Ecto neural progenitor cell (in vitro differentiated cells): ENCODE results near the gene HSPA6.
"Not testable (repeated sequence)": the region's sequence is repeated elsewhere in the genome, so short reads cannot be mapped to it uniquely, and the experiment has no call there.

Experiments
- DNase-seq: peaks from one replicate; pipeline ENCODE4 v3.0.0-alpha.2; 2018; ENCODE audit warnings: low spot score

Gene HSPA6

DNA sequence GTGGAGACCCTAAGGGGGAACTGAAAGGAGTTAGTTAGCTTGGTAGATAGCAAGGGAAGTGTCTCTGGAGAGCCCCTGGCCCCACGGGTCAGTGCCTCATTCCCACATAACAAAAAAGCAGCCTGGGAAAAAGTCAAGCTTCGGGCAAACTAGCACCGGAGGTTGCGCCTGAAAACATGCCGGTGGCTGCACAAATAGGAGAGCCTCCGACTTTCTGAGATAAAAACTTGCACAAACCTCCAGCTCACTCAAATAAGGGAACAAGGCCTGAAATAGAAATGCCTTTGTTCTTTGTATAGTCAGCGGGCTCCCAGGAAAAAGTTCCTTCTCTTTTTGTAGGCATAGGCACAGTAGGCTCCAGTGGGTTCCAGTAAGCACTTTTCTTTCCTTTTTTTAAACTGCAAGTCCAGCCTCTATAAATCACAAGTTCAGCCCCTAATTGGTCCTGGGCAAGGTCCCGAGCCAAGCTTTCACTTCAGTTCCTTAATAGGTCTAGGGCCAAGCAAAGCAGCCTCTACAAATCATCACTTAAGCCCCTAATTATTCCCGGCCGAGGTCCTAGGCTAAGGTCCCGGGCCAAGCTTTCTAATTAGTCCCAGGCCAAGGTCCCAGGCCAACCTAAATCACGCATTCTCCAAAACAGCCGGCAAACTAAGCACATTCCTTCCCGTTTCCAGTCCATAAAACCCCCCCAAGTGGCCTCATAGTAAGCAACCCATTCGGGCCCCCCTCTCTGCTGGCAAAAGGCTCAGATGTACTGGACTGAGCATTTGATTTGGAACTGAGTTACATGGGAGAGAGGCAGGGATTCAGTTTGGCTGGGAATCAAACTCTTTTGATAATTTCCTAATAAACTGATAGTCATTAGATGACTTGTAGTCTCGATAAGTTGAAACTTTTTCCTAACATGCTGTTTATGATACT is 8.6 kb downstream of the HSPA6 start:
- peak; percentile 55 for DNase-seq

DNA sequence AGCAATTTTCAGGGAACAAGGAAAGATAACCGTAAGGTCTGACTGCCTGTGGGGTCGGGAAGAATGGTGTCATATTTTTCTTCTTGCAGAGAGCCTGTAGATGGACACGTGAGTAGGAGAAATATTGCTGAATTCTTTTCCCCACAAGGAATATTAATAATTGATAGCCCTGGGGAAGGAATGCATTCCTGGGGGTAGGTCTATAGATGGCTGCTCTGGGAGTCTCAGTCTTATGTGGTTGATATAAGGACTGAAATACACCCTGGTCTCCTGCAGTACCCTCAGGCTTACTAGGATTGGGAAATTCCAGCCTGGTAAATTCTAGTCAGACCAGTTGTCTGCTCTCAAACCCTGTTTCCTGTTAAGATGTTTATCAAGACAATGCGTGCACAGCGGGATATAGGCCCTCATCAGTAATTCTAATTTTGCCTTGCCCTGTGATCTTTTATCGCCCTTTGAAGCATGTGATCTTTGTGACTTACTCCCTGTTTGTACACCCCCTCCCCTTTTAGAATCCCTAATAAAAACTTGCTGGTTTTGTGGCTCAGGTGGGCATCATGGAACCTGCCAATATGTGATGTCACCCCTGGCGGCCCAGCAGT is 12.8 kb downstream of the HSPA6 start:
- DNase-seq: not testable (repeated sequence)

DNA sequence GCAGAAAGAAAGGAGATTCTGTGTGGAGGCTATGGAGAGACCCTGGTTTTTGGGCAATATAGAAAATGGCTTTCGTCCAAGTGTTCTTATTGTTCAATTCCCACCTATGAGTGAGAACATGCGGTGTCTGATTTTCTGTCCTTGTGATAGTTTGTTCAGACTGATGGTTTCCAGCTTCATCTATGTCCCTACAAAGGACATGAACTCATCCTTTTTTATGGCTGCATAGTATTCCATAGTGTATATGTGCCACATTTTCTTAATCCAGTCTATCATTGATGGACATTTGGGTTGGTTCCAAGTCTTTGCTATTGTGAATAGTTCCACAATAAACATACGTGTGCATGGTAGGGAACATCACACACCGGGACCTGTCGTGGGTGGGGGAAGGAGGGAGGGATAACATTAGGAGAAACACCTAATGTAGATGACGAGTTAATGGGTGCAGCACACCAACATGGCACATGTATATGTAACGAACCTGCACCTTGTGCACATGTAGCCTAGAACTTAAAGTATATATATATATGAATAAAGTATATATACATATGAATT is 14.7 kb downstream of the HSPA6 start:
- DNase-seq: not testable (repeated sequence)

DNA sequence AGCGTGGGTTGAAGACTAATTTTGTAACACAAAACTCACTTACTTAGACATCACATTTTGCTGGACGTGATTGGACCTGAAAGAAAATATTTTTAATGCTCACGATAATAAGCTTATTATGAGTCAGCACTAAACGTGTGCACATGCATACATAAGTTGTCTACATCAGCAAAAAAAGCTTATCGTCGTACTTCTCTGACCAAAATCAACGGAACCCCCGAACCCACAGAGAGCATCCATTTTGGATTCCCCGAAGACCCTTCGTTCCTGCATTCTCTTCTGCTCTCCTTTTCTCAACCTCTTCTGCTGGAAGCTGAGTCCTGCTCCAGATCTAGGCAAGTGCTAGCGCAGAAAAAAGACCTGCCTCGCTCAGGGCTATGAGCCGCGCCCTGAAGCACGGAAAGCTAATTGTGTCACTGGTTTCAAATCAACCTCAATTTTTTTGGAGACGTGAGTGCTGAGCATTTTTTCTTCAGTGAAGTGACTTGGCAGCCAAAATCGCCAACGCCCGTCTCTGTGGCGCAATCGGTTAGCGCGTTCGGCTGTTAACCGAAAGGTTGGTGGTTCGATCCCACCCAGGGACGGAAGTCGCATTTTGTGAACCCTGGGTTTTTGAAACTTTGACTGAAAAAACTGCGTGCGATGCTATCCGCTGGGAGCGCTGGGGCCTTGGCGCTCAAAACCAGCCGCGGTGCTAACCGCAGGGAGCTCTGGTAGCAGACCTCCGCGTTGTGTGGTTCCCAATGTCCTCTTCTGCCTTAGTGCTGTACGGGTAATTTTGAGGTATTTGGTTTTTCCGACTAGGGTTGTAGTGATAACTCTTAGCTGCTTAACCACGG is 15.6 kb downstream of the HSPA6 start:
- peak; percentile 90 for DNase-seq

DNA sequence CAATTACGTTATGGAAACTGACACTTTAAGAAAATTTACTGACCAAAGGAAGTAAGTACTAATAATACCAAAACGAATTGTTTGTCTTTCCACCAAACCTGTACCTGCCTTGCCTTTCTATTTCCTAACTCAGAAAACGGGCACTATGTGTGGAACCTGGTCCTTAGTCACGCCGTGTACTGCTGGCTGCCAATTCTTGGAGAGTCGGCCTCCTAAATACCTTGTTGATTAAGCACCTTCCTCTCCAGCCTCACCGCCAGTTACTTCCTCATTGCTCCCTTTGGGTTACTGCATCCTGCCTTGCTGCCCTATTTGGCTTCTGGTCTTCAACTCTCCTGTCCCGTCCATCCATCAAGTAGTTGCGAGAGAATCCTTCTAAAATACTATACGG is 16.2 kb downstream of the HSPA6 start:
- not testable (repeated sequence) for DNase-seq

DNA sequence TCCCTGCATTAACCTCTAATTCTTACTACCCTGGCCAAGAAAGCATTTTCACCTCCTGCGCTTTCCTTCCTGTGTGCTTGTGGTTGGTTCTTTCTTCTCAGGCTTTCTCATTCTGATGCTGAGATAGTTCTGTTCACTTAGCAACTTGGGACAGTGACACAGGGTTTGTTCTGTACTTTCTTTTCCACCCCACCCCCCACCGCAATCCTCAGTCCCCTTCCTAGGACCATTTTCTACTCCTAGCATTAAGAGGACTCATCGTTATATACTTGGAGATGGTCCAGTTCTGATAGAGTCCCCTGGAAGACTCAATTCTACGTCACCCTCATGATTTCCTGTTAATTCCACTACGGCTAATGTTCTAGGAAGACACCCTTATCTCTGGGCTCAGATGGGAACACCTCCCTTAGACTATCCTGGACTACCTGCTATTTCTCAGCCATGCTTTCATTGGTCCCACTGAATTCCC is 17.8 kb downstream of the HSPA6 start:
- not testable (repeated sequence) for DNase-seq

DNA sequence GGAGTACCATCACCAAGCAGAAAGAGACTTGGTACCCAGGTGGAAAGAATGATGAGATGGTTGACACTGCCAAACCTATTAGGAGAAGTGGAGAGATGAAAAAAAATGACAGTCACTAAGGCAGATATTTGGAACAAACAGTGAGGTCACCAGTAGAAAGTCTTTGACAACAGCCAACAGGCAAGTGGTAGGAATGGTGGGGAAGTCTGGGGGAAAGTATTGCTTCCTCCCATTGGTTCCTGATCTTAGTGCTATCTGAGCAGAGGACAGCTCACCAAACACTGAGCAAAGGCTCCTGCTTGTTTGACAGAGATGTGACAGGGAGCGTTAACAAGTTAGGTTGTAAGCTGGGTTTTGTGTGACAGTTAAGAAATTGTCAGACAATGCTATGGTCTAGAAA is 18.8 kb downstream of the HSPA6 start:
- DNase-seq: not testable (repeated sequence)

DNA sequence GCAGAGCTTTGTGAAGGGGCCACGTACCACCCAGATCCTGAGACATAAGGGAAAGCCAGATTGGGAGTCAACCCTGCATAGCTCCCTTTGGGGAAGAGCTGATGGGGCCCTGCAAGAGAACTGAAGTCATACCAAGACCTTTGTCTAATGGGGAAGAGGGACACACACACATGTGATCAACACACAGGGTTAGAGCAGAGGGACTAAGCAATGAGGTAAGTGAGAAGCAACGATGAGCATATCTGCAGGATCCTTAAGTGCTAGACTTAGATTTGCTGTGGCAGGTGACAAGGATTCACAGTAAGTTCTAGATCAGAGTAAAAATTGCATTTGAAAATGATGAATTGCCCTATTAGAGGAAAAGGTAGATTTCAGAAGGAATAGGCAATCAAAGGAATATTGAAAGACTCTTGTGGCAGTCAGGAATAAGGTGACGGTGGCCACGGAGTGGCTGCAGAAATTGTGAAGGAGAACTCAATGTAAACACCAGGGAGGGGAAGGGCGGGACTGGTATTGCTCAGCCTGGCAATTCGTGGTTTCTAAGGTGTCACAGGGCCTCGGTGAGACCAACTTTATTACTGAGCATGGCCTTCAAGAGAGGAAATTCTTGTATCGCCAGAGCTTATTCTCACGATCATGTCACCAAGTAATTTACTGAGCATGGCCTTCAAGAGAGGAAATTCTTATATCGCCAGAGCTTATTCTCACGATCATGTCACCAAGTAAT is 20.8 kb downstream of the HSPA6 start:
- not testable (repeated sequence) for DNase-seq

DNA sequence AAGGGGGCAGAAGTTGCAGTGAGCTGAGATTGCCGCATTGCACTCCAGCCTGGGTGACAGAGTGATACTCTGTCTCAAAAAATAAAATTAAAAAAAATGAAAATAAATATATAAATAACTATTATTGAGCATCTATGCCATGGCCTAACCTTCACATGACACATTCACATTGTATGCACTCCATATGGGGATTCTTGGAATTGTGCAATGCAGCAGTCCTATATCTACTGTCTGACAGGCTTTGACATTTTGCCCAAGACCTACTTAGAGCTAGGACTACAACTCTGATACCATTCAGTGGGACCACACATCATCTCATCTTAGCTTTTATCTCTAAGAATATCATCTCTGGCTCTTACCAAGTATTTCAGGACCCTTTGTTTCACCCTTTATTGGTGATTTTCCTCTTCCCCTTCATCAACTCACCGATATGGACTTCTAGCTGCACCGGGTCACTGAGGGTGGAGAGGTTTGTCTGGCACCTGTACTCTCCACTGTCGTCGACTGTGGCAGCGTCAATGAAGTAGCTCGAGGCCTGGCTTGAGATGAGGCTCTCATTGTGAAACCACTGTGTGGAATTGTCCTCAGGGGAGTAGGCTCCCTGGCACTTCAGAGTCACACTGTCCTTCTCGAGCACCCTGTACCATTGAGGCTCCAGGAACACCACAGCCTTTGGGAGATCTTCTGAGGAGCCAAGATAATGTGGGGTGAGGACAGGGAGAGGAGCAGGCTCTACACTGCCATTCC is 23.8 kb downstream of the HSPA6 start:
- not testable (repeated sequence) for DNase-seq

DNA sequence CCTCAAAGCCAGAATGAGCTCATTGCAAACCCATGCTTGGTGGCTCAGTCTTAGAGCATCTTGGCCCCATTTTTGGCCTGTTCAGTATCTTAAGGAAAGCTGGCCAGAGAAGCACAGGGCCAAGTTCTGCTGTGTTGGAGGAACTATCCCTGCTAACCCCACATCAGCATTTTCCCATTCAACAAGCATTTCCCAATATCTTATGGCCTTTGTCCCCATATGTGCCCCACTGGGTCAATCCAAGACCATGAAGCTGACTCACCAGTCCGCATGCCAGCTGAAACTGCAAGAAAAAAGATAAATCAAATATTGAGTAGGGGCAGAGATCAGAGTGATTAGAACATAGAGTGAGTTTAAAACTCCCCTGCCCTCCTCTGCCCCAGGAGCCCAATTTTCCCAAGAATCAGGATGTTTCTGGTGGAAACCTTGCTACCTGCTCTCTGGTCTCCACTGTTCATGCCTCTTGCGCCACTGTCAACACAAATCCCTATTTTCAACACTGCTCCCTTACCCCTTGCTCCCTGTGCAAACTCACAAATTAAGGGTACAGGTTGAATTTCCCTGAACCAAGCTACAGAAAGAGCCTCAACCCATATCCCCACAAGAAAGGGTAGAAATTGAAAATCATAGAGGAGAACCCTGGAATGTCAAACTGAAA is 24.5 kb downstream of the HSPA6 start:
- not testable (repeated sequence) for DNase-seq

DNA sequence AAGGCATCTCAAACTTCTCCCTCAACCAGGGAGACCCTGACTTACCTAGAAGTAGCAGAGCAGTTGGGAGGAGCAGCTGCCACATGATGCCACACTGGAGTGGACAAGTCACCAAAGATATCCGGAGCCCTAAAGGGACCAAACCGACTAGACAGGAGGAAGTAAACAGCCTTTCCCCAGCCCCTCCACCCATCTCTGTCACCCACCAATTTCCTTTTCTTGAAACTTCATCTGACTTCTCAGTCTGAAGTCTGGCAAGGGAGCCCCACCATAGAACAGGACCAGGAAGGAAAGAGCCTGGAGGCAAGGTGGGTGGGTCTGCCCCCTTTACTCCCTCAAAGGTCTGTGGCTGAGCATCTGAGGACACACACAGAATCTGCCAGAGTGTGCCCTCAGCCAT is 25.3 kb downstream of the HSPA6 start, which contains the start of gene FCGR3A:
FCGR3A (minus strand) TSS at position 167 of the 400 bp plus-strand sequence; CDS start at position 85, 82 bp downstream.
- DNase-seq: no peak

DNA sequence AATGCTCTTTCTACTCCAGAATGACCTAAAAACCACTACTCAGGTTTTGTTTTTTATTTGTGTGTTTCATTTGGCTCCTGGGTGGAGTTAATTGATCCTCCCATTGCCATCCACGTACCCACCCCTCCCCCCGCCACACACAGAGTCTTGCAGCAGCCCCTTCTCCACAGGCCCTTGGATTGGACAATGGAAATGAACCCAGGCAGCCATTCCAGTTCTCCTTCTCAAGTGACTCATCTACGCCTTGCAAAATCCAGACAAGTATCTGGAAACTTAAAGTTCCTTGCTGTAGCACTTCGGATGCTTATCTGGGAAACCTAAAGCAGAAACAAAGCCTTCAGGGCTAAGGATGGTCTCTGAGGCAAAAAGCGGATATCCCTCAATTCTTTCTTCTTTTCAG is 26.6 kb downstream of the HSPA6 start:
- not testable (repeated sequence) for DNase-seq

DNA sequence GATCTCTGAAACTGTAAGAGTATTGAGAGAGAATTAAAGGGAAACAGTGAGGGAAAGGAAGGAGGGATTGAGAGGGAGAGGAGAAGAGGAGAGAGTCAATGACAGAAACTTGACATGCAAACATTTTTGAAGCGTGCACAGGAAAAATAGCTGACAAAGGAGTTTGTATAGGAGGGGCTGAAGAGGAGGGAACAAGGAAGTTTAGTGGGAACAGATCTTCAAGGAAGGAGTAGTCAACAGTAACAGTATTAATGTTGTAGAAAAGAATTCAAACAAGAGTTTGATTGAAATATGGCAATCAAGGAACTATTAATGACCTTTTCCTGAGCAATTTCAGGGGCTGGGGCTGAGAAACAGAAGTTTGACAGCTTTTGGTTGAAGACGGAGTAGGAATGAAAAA is 29.3 kb downstream of the HSPA6 start:
- DNase-seq: not testable (repeated sequence)

DNA sequence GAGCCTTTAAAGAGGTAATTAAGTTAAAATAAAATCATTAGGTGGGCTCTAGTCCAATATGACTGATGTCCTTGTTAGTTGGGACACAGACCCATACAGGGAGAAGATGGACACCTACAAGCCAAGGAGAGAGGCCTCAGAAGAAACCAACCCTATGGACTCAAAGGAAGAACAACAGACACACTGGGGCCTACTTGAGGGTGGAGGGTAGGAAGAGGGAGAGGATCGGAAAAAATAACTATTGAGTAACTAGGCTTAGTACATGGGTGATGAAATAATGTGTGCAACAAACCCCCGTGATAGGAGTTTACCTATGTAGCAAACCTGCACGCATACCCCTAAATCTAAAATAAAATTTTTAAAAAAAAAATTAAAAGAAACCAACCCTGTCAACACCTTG is 30.0 kb downstream of the HSPA6 start:
- not testable (repeated sequence) for DNase-seq

DNA sequence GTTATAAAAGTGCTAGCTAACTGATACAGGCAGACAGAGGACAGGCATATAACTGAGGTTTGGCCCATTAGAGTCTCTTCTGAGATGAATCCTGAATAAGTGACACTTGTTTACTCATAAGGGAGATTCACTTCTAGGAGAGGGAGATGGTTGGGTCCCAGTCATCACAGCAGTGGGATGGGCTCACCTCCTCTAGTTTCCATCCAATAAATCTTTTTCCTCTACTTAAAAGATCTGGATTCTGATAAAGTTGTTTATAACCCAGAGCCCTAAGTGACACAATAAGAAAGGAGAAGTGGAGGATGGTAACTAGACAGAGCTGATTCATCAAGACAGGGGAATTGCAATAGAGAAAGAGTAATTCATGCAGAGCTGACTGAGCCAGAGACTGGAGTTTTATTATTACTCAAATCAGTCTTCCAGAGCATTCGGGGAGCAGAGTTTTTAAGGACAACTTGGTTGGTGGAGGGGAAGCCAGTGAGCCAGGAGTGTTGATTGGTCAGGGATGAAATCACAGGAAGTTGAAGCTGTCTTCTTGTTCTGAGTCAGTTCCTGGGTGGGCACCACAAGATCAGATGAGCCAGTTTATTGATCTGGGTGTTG is 30.6 kb downstream of the HSPA6 start:
- not testable (repeated sequence) for DNase-seq

DNA sequence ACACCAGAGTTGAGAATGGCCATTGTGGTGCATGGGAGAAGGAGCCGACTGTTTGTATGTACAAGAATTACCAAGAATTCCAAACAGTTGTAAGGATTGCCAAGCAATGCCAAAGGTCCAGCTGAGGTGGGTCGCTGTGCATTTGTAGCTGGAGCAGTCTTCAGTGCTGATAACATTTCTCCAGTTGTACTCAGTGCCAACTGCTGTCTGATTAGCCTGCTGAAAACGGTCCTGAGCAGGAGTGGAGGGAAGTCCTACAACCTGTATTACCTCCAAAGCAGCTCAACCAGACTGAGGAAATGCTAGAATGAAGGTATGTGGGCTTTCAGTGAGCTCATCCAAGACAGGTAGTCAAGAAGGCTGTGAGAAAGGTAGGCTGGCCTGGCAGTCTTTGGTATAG is 31.8 kb downstream of the HSPA6 start:
- DNase-seq: not testable (repeated sequence)

DNA sequence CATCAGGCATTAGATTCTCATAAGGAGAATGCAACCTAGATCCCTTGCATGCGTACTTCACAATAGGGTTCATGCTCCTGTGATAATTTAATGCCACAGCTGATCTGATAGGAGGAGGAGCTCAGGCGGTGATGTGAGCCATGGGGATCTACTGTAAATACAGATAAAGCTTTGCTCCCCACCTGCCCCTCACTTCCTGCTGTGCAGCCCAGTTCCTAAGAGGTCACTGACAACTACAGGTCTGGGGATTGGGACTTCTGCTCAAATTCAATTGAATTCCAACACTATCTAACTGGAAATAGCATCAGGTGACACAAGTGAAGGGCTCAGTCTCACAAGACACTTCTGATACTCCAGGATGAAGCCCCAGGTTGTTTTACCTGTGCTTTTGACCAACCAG is 32.6 kb downstream of the HSPA6 start:
- DNase-seq: not testable (repeated sequence)

DNA sequence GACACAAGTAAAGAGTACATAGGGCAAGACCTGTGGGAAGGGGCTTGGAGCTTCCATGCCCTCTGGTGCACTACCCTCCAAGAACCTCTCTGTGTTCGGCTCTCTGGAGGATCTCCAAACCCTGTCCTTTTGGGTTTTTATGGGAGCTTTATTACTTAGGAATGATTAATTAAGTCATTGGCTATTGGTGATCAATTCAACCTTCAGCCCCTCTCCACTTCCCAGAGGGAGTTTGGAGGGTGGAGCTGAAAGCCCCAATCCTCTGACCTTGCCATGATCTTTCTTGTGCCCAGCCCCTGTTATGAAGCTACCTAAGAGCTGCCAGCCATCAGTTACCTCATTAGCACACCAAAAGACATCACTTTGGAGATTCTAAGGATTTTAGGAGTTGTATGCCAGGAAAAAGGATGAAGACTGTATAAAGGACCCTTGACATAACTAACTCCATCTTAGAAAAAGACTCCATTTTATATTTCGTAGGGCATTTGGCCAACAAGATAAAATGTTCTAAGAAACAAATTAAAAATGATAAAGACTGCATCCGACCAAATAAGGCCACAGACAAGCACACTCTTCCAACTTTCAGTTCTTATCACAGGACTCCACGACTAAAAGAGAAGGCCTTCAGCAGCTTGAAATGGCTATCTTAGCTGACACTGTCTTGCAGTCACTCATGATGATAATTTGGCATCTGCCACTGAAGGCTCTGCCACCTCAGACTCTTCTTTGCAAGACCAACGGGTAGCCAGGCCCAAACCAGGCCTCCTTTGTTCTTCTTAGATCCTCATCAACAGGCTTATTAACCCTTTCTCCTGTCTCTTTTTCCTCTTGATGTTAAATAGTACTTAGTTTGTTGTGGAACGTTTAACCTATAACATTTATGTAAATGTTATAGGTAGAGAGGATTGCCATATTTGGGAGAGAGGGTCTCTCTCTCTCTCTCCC is 33.4 kb downstream of the HSPA6 start:
- not testable (repeated sequence) for DNase-seq
